Measurements from ENCODE around the gene MBNL1. TPM values are rescaled to one million over a fixed set of nuclear protein-coding genes. Genes with fewer than 3 reads are reported as not detected.

Gene MBNL1
- total and polyA plus RNA-seq, 2 of the 4 experiments (the other 2 are of a cell fraction): 127 to 664 TPM

DNA sequence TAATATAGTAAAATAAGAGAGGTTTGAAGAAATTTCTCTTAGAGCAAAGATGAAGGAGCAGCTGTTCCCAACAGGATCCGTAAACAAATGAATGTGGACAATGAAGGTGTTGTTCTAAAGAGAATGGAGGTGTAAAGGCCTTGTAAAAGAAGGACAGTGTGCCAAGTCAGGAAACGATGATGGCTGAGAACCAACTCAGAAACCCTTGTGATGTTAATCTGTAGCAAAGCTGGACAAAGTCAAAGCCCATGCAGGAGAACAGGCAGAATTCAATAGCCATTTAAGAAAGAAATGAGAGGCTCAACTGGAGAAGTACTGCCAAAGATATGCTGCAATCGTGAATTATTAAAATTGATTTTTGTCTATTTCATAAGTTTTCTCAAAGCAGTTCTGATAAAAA, 192.2 kb downstream of the MBNL1 start:
- H3K4me2 ChIP-seq (ENCODE audit: low read depth, low read length): no peak overlapping the region
- ChIA-PET POLR2A (ENCODE audit: unreplicated experiment) (no interaction called here), CTCF (no interaction called here)
- peak overlapping the region; percentile 13 for H2BK5ac ChIP-seq (ENCODE audit: low read depth, low read length, poor library complexity, severe bottlenecking)
- H3K79me1 ChIP-seq (ENCODE audit: low read depth in 1 of 2, low read length in 2 of 2): peaks cover 20 to 31% of the 10 kb centered on the region in 2 experiments; a peak in 3 of 4 replicates
- dilution Hi-C loops (cut with HindIII; ENCODE audit: low sequenced_read_pairs, unreplicated experiment) (no loop called here), in situ Hi-C loops (cut with MboI; ENCODE audit: low sequenced_read_pairs) (no loop called here), intact Hi-C loops (cut with micrococcal nuclease) (no loop called here)
- 75% methylated on average over 2 of the region's 3 CpGs; no CpG with 5 or more reads in 1 of the 2 experiments for WGBS, 2 experiments (ENCODE audit: extremely low coverage in 2 of 2, insufficient read length in 1 of 2)
- no peak overlapping the region for H2AFZ ChIP-seq (replicated peaks; ENCODE audit: low read length, poor library complexity)
- no peak overlapping the region; the same call in 1 of the 2 replicates for H3K18ac ChIP-seq (ENCODE audit: low read depth, low read length)
- ATAC-seq (ENCODE audit: low read depth): no peak
- no peak overlapping the region for H3K9ac ChIP-seq (ENCODE audit: low read depth, low read length)
- H4K8ac ChIP-seq (ENCODE audit: low read depth in 2 of 2, low read length in 2 of 2): peak overlapping the region in 1 of 2 experiments; percentile 24; a peak in 1 of 4 replicates
- H3K9me1 ChIP-seq (ENCODE audit: insufficient read depth, low read length): peaks cover 2% of the 10 kb centered on the region
- H4K20me1 ChIP-seq (ENCODE audit: insufficient read depth, low read length): peaks cover 5% of the 10 kb centered on the region; the same call in 1 of the 2 replicates
- no peak for TF ChIP-seq NFE2L2 (IDR thresholded peaks at IDR 0.05; ENCODE audit: low read depth, low read length)
- TF ChIP-seq, protein P1, sequence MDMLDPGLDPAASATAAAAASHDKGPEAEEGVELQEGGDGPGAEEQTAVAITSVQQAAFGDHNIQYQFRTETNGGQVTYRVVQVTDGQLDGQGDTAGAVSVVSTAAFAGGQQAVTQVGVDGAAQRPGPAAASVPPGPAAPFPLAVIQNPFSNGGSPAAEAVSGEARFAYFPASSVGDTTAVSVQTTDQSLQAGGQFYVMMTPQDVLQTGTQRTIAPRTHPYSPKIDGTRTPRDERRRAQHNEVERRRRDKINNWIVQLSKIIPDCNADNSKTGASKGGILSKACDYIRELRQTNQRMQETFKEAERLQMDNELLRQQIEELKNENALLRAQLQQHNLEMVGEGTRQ (IDR thresholded peaks at IDR 0.05; ENCODE audit: low read depth, low read length): no peak
- TF ChIP-seq MXI1 (IDR thresholded peaks at IDR 0.05; ENCODE audit: borderline replicate concordance, low read depth, low read length): no peak
- TF ChIP-seq FOS (IDR thresholded peaks at IDR 0.05; ENCODE audit: low read depth, low read length): no peak
- no peak for TF ChIP-seq MAZ (IDR thresholded peaks at IDR 0.05; ENCODE audit: borderline replicate concordance, low read depth, low read length)
- no peak for TF ChIP-seq CHD1 (IDR thresholded peaks at IDR 0.05; ENCODE audit: low read depth, low read length)
- TF ChIP-seq, protein P2, sequence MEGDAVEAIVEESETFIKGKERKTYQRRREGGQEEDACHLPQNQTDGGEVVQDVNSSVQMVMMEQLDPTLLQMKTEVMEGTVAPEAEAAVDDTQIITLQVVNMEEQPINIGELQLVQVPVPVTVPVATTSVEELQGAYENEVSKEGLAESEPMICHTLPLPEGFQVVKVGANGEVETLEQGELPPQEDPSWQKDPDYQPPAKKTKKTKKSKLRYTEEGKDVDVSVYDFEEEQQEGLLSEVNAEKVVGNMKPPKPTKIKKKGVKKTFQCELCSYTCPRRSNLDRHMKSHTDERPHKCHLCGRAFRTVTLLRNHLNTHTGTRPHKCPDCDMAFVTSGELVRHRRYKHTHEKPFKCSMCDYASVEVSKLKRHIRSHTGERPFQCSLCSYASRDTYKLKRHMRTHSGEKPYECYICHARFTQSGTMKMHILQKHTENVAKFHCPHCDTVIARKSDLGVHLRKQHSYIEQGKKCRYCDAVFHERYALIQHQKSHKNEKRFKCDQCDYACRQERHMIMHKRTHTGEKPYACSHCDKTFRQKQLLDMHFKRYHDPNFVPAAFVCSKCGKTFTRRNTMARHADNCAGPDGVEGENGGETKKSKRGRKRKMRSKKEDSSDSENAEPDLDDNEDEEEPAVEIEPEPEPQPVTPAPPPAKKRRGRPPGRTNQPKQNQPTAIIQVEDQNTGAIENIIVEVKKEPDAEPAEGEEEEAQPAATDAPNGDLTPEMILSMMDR (conservative IDR thresholded peaks at IDR 0.05; ENCODE audit: low read depth, low read length): no peak
- TF ChIP-seq RAD21 (IDR thresholded peaks at IDR 0.05; ENCODE audit: low read length): no peak
- no peak for TF ChIP-seq RFX5 (IDR thresholded peaks at IDR 0.05; ENCODE audit: low read depth, low read length)
- TF ChIP-seq RCOR1 (IDR thresholded peaks at IDR 0.05; ENCODE audit: insufficient replicate concordance, low read length): no peak
- TF ChIP-seq, protein P3, sequence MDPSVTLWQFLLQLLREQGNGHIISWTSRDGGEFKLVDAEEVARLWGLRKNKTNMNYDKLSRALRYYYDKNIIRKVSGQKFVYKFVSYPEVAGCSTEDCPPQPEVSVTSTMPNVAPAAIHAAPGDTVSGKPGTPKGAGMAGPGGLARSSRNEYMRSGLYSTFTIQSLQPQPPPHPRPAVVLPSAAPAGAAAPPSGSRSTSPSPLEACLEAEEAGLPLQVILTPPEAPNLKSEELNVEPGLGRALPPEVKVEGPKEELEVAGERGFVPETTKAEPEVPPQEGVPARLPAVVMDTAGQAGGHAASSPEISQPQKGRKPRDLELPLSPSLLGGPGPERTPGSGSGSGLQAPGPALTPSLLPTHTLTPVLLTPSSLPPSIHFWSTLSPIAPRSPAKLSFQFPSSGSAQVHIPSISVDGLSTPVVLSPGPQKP (IDR thresholded peaks at IDR 0.05; ENCODE audit: borderline replicate concordance, low read depth, low read length): no peak
- no peak overlapping the region for H4K5ac ChIP-seq (ENCODE audit: low read depth, low read length)
- BruUV-seq (replicated peaks): no TSS peak
- no peak overlapping the region for H2AK5ac ChIP-seq (ENCODE audit: low read depth, low read length)
- H3K36me3 ChIP-seq (ENCODE audit: control insufficient read depth, insufficient read depth, low read length): peaks cover 27% of the 10 kb centered on the region
- no peak for DNase-seq
- H3K27ac ChIP-seq (ENCODE audit: insufficient read depth, low read length): no peak overlapping the region
- H3K56ac ChIP-seq (ENCODE audit: extremely low read depth, insufficient read depth, low read length): no peak overlapping the region
- H2BK120ac ChIP-seq (ENCODE audit: low read depth, low read length): no peak overlapping the region
- no peaks in the 10 kb centered on the region for H3K9me3 ChIP-seq (ENCODE audit: control insufficient read depth, insufficient read depth, low read length)
- H3K4me3 ChIP-seq (ENCODE audit: insufficient read depth, low read depth, low read length): no peak overlapping the region
- peaks cover 1% of the 10 kb centered on the region; the same call in 1 of the 2 replicates for H3K4me1 ChIP-seq (ENCODE audit: control insufficient read depth, insufficient read depth, low read length)
- no peak overlapping the region for H3K23ac ChIP-seq (ENCODE audit: low read depth, low read length)
- H3K27me3 ChIP-seq (ENCODE audit: control insufficient read depth, insufficient read depth, low read length): no peaks in the 10 kb centered on the region
- no peak overlapping the region for H2BK20ac ChIP-seq (ENCODE audit: low read depth, low read length)
- H2AK9ac ChIP-seq (replicated peaks; ENCODE audit: low read depth, low read length, poor library complexity): no peak overlapping the region
- no peak overlapping the region for H2BK15ac ChIP-seq (ENCODE audit: low read depth, low read length)
- H3K4ac ChIP-seq (ENCODE audit: low read depth, low read length): no peak overlapping the region
- no peak overlapping the region for H3K14ac ChIP-seq (replicated peaks; ENCODE audit: low read depth, low read length)
- no peak overlapping the region for H4K91ac ChIP-seq (ENCODE audit: insufficient read depth, low read depth, low read length)
